Upper lobe of left lung (tissue), 4 donors: ENCODE data around the gene ZCWPW1.

Experiments
- EP300 ChIP-seq, 4 donors: sonication (generic); formaldehyde crosslinking; IDR thresholded peaks; one replicate each; pipeline ENCODE4 v1.5.1; 2017; ENCODE audit warnings: antibody characterized with exemption in 4 of 4, control low read depth in 2 of 4
- POLR2A ChIP-seq, 4 donors: fragments of 450-650 bp; IDR thresholded peaks; one replicate each; pipeline ENCODE4 v1.5.1; 2016 to 2017; ENCODE audit warnings: antibody characterized with exemption in 4 of 4, mild to moderate bottlenecking in 2 of 4
- POLR2AphosphoS5 ChIP-seq, 2 donors: sonication (generic); formaldehyde crosslinking; IDR thresholded peaks; one replicate each; pipeline ENCODE4 v1.5.1; 2017; ENCODE audit warnings: antibody characterized with exemption in 2 of 2

DNA sequence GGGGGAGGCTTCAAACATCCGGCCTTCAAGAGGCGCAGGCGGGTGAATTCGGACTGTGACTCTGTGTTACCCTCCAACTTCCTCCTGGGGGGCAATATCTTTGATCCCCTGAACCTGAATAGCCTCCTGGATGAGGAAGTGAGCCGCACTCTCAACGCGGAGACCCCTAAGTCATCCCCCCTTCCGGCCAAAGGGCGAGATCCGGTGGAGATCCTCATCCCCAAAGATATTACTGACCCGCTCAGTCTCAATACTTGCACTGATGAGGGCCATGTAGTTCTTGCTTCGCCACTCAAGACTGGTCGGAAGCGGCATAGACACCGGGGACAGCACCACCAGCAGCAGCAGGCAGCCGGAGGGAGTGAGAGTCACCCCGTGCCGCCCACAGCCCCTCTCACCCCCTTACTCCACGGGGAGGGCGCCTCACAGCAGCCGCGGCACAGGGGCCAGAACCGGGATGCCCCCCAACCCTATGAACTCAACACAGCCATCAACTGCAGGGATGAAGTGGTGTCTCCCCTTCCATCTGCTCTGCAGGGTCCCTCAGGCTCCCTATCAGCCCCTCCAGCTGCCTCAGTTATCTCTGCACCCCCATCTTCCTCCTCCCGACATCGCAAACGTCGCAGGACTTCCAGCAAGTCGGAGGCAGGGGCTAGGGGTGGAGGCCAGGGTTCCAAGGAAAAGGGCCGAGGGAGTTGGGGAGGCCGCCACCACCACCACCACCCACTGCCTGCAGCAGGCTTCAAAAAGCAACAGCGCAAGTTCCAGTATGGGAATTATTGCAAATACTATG lies 2.2 kb upstream of the ZCWPW1 start:
- no peak for TF ChIP-seq EP300 (IDR thresholded peaks at IDR 0.05)
- no peak for TF ChIP-seq POLR2A (IDR thresholded peaks at IDR 0.05)
- no peak for TF ChIP-seq POLR2AphosphoS5 (IDR thresholded peaks at IDR 0.05)
